NCI-H128 (cell line): ENCODE measurements around the gene SMIM7.

Source experiments
- DNase-seq: peaks from one replicate; lab custom pipeline; 2025; ENCODE audit not compliant: unreplicated experiment; lab: John Stamatoyannopoulos, UW

Gene SMIM7

DNA sequence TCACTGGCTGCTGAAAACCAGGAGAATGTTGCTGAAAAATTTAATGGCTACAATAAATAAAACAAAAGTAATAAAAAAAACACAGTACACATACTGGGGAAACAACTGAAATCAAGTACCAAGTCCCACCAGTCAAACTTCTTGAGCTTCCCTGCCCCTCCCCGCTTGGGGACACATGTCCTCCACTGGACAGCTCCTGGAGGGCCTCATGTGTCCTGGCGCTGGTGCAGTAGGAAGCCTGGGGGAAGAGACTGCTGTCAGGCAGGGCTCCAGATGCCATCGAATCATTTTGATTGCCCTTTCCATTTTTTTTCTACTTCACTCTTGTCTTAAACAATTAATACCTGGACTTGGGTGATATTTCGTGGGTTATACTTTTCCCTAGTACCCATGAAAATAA lies 61.1 kb downstream of the SMIM7 start:
- DNase-seq: no peak

DNA sequence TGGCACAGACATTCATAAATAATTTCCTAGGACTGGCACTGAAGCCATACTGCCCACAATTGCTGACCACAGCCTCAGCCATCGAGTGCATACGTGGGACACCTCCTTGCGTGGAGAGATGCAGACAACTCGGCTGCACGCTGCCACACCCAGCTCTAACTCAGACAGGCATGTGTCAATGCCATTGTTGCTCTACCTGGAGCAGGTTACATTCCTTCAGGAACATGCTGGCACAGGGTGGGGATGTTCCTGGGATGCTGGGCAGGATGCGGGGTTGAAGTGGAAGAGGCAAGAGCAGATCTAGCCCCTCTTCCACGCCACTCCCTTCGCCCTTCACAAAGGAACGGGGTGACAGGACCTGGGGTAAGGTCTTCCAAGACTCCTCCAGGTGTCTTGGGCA lies 63.5 kb downstream of the SMIM7 start:
- DNase-seq: no peak
